ENCODE measurements around the gene ERBB3. TPM values are rescaled to one million over a fixed set of nuclear protein-coding genes. Genes with fewer than 3 reads are reported as not detected.
A peak's percentile ranks its signal among the peaks of the same experiment; 100 is the strongest.
"Not testable (repeated sequence)": the region's sequence is repeated elsewhere in the genome, so short reads cannot be mapped to it uniquely, and the experiment has no call there.

Gene ERBB3
- polyA plus RNA-seq, 3 donors = 72.3 to 90.7 (median 82.9) TPM

DNA sequence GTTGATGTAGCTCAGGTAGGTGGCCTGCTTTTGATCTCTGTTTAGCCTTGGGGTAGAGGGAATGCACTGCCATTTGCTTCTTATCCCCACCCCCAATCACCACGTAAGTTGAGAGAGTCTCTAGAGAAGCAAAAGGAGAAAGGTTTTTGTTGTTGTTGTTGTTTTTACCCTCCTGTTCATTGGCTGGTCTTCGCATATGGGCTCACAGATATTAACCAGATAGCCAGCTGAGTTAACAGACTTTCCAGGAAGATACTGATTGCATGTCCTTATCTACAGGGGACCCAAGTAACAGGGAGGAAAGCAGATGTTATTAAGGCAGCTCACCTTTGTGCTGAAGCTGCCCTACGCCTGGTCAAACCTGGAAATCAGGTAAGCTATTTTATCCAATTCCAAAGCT lies 27.3 kb downstream of the ERBB3 start:
- DNase-seq (ENCODE audit: low read depth in 3 of 3, low spot score in 2 of 3) = no peak

DNA sequence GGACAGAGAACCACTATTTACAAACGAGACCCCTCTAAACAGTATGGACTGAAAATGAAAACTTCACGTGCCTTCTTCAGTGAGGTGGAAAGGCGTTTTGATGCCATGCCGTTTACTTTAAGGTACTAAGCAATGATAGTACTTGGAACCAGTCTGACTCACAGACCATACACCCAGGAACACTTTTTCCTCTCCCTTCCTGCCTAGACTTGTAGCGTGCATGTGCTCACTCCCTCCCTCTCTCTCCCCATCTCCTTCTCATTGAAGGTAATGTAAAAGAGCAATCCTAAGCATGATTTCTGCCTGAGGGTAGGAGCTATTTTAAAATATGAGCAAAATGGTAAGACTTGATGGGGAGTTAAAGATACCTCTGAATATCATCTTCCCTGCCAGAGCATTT lies 30.6 kb downstream of the ERBB3 start:
- DNase-seq (ENCODE audit: low read depth in 3 of 3, low spot score in 2 of 3) = no peak

DNA sequence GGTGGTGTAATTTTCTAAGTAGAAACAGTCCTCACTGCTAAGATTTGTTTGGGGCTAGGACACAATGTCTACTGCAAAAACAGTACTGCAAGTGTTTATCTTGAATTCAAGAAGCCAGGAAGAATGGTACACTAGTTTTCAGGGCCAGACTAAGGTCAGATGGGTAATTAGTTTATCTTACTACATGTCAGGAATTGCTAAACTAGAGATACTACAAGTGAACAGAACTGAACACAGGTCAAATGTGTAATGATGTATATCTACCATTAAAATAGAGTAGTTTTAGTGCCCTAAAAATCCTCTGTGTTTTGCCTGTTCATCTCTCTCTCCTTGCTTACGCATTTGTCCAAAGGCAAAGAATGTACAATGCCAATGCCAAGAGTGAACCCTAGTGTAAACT lies 34.1 kb downstream of the ERBB3 start:
- no peak for DNase-seq (ENCODE audit: low read depth in 3 of 3, low spot score in 2 of 3)

DNA sequence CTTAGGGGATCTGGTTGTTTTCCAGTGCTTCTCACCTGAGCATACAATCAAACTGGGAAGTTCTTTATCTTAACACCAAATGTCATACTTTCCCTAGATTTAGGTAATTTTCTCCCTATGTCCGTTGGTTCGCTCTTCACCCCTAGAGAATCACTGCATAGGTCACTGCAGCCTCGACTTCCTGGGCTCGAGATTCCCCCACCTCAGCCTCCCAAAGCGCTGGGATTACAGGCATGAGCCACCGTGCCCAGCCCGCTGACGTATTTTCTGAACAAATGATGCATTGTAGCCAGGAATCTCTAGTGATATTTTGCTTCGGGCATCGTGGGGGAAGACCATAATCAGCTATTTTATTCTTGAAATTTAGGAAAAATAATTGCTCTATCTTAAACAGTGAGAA lies 35.4 kb downstream of the ERBB3 start:
- DNase-seq (ENCODE audit: low read depth in 3 of 3, low spot score in 2 of 3) = no peak

DNA sequence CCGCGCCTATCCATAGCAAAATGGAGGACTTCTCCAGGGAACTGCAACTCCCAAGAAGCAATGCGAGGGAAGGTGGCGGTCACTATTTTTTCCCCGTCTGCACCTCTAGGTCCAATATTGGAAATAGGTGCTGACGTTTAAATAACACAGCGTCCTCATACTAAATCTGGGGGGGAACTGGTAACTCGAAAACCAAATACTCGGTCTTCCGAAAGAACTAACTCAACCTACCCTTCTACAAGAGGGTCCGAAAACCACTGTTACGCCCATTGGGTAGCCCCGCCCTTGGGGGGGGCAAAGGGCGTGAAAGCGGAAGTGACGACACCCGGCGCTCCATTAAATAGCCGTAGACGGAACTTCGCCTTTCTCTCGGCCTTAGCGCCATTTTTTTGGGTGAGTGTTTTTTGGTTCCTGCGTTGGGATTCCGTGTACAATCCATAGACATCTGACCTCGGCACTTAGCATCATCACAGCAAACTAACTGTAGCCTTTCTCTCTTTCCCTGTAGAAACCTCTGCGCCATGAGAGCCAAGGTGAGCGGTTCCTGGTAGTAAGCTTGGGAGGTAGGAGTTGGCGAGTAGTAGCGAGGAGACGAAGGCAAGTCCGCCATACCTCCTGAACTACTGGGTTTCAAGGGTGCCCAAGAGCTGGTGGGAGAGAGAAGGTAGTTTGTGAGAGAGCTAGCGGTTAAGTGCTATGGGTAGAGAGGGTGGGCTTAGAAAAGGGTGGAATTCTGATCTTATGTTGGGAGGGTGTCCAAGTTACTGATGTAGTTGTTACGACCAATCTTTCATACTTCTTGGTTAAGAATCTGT lies 36.5 kb downstream of the ERBB3 start, which contains the start of gene RPL41:
RPL41 (plus strand) TSS at position 367 of the 815 bp plus-strand sequence.
- peak; percentile 96 to 99 (median 97) for DNase-seq (ENCODE audit: low read depth in 3 of 3, low spot score in 2 of 3)

DNA sequence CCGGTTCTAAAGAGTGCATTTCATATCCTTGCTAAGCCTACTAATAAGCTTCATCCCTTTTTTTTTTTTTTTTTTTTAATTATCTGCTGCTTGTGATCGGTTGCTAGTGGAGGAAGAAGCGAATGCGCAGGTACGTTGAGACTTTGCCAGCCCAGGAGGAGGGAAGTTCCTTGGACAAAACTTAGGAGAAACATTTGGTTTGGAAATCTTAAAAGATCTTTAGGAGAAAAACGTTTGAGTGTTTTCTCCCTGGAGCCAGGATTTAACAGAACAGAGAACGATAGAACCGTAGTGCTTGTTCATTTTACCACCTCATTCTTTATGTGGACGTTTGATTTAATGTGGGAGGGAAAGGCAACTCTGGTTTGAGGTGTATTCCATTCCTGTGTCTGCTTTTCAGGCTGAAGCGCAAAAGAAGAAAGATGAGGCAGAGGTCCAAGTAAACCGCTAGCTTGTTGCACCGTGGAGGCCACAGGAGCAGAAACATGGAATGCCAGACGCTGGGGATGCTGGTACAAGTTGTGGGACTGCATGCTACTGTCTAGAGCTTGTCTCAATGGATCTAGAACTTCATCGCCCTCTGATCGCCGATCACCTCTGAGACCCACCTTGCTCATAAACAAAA lies 37.2 kb downstream of the ERBB3 start:
- not testable (repeated sequence) for DNase-seq (ENCODE audit: low read depth in 3 of 3, low spot score in 2 of 3)

DNA sequence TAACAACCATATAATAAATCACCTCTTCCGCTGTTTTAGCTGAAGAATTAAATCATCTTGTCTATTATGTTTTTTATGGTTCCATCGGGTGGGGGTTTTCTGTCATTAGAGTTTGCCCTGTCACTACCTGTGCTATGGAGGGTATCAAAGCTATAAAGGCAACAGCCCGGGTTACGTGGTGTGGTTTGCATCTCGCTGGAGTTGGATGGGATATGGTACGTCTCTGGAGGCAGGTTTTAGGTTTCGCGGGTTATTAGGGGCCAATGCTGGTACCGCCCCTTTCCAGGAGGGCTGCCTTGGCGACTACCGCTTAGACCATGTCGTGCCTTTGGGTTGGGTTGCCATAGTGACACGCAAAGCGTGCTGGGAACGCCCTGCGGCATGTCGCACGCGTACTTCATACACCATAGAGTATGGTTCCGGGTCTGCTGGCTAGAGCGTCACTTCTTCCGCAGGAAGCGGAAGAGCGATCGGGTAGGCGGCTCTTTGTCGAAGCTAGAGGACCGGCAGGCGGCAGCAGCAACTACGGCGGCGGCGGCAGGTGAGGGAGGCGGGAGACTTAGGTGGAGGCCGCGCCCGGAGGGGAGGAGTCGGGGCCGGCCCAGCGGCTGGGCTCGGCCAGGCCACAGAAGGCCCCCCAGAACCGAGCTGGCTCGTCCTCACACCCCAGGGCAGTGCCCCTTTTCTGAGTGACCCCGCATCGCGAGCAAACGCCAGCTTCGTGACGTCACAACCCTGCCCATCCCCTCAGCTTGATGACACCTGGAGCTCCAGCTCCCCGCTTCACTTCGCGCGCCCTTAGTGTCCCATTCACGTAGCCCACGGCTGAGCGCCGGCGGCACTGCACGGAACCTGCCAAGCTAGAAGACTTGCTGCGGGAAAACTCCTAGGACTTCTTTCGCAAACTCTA lies 38.1 kb downstream of the ERBB3 start, which contains the start of gene ZC3H10:
ZC3H10 (plus strand) TSS at position 489 of the 910 bp plus-strand sequence. CDS start 2,297 bp downstream, outside the sequence.
- DNase-seq (ENCODE audit: low read depth in 3 of 3, low spot score in 2 of 3) = peak; percentile 99

DNA sequence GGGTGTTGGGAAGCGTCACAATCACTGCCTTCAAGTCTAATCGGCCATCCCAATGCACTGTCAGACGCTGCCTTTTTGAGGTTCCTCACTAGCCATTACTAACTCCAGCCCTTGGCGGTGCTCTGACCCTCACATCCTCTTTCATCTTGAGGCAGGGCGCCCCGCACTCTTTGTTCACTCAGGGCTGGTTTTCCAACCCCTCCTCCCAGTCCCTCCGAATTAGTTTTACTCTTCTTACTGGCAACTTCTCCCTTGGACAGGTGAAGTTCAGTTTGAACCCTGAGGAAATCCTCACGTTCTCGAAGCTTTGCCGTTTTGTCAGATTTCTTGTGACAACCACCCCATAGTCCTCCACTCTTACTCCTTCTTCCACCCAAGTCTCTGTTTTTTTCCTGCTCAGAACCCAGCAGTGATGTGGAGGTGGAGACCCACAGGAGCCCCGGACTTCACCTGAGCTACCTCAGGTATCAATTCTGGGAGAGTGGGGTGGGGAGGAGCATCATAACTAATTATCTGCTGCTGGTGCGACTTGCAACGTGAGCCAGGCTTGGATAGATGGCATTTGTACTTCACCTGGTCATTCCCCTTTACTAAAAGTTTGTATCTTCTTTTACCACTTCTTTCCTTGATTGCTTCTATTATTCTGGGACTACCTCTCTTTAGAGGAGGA lies 38.9 kb downstream of the ERBB3 start:
- DNase-seq (ENCODE audit: low read depth in 3 of 3, low spot score in 2 of 3) = no peak

DNA sequence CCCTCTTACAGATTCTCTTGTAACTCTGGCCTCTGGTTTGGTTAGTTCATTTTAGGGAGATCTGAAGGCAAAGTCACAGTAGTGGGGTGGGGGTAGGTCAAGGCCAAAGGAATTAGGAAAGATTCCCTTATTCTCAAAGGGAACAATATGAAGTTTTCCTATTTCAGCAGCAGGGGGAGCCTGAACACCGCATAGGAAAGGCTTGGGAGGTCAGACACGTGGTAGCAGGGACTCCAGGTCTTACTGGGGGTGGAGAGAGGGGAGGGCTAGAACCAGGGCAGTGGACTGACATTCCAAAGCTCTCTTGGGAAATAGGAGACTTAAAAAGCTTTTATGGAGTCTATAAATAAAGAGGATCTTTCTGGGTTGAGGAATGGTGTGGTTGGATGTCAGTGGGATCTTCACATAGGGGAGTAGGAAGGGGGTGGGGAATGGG lies 39.4 kb downstream of the ERBB3 start:
- no peak for DNase-seq (ENCODE audit: low read depth in 3 of 3, low spot score in 2 of 3)

DNA sequence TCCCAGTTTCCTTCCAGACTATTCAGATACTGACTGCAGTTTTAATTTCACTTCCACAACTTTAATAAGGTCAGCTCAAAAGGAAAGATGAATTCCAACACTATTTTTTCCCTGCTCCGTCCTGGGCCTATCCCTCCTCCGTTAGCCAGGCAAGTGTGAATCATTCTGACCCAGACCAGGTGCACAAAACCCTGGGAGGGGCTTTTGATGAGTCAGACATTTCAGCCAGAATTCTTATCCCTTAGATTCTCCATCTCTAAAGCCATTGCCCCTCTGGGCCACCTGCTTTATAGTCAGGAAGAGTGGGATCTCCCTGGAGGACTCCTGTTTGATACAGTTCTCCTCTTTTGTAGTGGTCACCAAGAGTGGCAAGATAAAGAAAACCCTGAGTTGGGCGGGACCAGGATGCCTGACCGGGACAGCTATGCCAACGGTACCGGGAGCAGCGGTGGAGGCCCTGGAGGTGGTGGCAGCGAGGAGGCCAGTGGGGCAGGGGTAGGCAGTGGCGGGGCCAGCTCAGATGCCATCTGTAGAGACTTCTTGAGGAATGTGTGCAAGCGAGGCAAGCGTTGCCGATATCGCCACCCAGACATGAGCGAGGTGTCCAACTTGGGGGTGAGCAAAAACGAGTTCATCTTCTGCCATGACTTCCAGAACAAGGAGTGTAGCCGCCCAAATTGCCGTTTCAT lies 40.3 kb downstream of the ERBB3 start:
- no peak for DNase-seq (ENCODE audit: low read depth in 3 of 3, low spot score in 2 of 3)

DNA sequence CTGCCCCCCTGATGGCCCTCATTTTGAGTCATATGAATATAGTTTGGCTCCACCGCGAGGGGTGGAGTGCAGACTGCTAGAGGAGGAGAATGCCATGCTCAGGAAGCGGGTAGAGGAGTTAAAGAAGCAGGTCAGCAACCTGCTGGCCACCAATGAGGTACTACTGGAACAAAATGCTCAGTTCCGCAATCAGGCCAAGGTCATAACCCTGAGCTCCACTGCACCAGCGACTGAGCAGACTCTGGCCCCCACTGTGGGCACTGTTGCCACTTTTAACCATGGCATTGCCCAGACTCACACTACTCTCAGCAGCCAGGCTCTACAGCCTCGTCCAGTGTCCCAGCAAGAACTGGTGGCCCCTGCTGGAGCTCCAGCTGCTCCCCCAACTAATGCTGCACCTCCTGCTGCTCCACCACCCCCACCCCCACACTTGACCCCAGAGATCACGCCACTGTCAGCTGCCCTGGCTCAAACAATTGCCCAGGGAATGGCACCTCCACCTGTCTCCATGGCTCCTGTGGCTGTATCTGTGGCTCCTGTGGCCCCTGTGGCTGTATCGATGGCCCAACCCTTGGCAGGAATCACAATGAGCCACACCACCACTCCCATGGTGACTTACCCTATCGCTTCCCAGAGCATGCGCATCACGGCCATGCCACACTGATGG lies 41.4 kb downstream of the ERBB3 start:
- no peak for DNase-seq (ENCODE audit: low read depth in 3 of 3, low spot score in 2 of 3)

DNA sequence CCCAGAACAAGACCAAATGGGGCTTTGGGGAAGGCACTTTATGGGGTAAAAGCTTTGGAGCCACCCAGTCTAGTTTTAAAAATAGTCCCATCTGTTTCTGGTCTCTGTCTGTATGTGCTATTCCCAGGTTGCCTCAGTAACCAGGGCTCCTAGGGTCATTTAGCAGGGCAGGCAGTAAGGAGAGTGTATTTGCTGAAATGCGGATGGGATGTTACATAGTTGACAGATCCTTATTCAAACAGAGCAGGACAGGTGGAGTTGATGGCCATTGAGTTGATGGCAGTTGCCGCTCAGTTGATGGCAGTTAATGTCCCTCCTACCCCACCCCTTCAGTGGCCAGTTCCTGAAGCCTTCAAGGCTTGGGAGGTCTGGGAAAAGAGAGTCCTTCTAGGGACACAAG lies 42.7 kb downstream of the ERBB3 start:
- DNase-seq (ENCODE audit: low read depth in 3 of 3, low spot score in 2 of 3) = no peak

DNA sequence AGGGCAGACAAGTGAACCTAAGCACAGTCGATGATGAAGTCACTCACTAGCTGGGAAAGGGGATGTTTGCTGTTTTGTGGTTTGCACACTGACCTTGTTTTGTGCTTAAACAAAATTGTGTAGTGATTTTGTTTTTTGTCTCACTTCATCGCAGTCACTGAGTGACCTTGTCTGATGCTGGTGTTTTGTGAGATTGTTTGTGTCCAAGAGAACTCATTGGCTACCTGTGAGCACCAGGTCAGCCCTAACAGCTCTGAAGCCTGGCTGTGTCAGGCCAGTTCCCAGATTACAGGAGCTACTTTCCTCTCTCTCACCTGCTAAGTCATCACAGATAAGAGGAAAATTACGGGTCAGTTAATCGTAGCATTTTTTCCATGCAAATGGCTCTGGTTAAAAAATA lies 44.2 kb downstream of the ERBB3 start:
- no peak for DNase-seq (ENCODE audit: low read depth in 3 of 3, low spot score in 2 of 3)

DNA sequence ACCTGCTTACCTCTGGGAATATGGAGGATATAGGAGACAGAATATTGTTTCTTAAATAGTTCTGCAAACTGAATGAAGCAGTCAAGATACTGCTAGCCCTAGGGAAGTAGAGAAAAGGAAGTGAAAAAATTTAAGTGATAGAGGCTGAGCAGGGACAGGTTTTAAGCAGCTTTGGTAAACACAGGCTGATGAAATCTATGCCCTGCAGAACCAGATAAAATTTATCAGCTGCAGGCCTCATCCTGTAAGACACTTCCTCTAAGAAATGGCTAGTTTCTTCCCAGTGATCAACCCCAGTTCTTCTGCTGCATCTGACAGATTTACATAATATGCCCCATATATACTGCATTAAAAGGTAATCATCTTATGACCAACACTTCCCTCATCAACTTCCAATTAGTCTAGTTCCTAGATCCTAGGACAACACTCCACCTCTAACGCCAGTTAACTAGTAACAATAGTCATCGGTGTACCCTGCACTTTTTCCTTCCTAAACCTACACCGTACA lies 46.8 kb downstream of the ERBB3 start:
- no peak for DNase-seq (ENCODE audit: low read depth in 3 of 3, low spot score in 2 of 3)

DNA sequence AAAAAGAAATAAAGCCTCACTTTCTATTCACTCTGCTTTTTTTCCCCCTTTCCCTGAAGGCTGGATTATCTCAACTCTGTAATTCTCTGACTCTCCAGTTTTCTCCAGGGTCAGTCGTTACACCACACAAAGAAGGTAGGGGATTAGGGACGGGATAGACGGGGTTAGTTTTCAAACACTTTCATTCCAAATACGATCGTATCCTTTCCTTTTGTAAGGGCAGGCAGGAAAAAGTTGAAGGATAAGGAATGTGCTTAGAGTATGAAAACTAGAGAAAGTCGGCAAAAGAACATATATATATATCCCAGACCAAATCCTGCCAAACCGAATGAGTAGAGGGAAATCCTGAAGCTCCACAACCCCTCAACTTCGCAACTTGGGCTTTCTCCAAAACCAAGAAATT lies 47.5 kb downstream of the ERBB3 start:
- DNase-seq (ENCODE audit: low read depth in 3 of 3, low spot score in 2 of 3) = no peak

DNA sequence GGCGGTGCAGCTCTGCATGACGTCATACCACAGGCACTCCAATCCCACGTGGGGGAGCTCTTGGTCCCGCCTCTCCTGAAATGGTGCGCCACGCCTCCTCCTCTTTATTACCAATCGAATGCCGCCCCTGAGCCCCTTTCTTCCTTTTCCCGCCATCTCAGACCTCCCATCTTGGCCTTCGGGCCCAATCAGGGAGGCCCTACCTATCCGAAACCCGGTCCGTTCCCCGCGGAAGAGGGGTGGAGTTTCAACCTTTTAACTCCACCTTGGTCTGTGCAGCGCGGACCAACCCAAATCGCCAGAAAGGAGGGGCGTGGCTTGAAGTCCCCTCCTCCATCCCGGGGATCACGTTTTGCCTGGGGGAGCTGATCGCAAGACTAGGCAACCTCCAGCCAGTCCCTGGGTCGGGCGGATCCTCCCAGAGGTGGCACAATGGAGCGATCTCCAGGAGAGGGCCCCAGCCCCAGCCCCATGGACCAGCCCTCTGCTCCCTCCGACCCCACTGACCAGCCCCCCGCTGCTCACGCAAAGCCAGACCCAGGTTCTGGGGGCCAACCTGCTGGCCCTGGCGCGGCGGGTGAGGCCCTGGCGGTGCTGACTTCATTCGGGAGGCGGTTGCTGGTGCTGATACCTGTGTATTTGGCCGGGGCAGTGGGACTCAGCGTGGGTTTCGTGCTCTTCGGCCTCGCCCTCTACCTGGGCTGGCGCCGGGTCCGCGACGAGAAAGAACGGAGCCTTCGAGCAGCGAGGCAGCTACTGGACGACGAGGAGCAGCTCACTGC lies 48.1 kb downstream of the ERBB3 start, which contains the start of gene ESYT1:
ESYT1 (plus strand) TSS at position 380 of the 782 bp plus-strand sequence; CDS start at position 433, 53 bp downstream.
- DNase-seq (ENCODE audit: low read depth in 3 of 3, low spot score in 2 of 3) = peak; percentile 98 to 100 (median 98)

DNA sequence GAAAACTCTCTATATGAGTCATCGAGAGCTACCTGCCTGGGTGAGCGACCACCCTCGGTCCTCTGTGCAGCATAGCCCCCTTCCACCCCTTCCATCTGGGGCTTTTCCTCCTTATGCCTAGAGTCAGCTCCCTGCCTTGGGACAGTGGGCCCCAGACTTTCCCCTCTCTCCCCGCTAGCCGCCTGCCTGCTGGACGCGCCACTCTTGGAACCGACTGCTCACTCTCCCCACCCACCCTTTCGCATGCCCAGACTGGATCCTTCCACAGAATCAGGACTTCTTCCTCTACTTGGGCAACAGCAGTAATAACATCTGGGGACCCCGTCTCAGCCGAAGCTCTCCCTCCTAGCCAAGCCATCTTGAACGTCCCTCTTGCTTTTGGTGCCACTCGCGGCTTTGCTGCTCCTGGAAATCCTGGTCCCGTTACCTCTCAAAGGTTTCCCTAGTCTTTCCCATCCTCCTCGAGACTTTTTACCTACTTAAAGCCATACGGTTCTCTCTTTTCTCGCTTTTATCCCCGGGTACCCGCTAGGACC lies 48.8 kb downstream of the ERBB3 start:
- no peak for DNase-seq (ENCODE audit: low read depth in 3 of 3, low spot score in 2 of 3)

Measured in right renal cortex interstitium (tissue), 3 donors.